Upper lobe of left lung (tissue), 4 donors: ENCODE results near the gene TRIP13.

Experiments
- CTCF ChIP-seq, 6 experiments: fragments of 450-650 bp in 4 of 6; fragments of 200-600 bp in 2 of 6; sonication (generic) in 2 of 6; IDR thresholded peaks; one replicate each; pipeline ENCODE4 v1.5.1; 2016 to 2019; ENCODE audit warnings: antibody characterized with exemption in 6 of 6
- POLR2AphosphoS5 ChIP-seq, 2 donors: sonication (generic); formaldehyde crosslinking; IDR thresholded peaks; one replicate each; pipeline ENCODE4 v1.5.1; 2017; ENCODE audit warnings: antibody characterized with exemption in 2 of 2

GRCh38 chr5:966345-966710 is 73.6 kb downstream of the TRIP13 start:
- TF ChIP-seq CTCF (IDR thresholded peaks at IDR 0.05): no peak
- no peak for TF ChIP-seq POLR2AphosphoS5 (IDR thresholded peaks at IDR 0.05)
